Omental fat pad (tissue), 4 donors: ENCODE data around the gene SLC35E2B. TPM values are rescaled to one million over a fixed set of nuclear protein-coding genes. Genes with fewer than 3 reads are reported as not detected.

Experiments
- ATAC-seq: fragments of 150-250 bp; one replicate; pipeline ENCODE4 v1.9.1; 2016; ENCODE audit warnings: mild to moderate bottlenecking, moderate library complexity; ENCODE audit not compliant: low FRiP score
- DNase-seq: peaks from one replicate; pipeline ENCODE4 v3.0.0-alpha.2; 2019; ENCODE audit warnings: low spot score
- total RNA-seq, 4 donors: library from RNA; depleted of rRNA; stranded (reverse); fragments of >200 nt; gene quantifications; one replicate each; pipeline ENCODE4 v1.1.0, GENCODE V29; 2016
- TF ChIP-seq, protein P1 (sequence below), 3 donors: fragments of 450-650 bp; IDR thresholded peaks; one replicate each; pipeline ENCODE4 v1.5.1; 2016 to 2017; ENCODE audit warnings: antibody characterized with exemption in 3 of 3, mild to moderate bottlenecking in 3 of 3, moderate library complexity in 2 of 3

SLC35E2B gene
- total RNA-seq, 4 donors from 2014 or later: 22.1 to 52.9 (median 36.0) TPM

DNA sequence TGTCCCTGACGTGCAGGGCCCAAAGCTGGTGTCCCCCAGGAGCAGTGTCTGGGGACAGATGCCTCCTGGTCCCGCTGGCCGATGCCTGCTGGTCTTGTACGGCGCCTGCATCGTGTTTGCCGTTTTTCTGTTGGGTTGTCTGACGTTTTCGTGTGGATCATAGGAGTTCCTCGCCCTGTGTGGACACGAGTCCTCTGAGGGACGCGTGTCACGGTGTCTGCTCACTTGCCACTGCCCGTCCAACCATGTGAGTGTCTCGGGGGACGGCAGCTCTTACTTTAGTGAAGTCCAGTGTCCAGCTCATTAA lies 69.9 kb downstream of the SLC35E2B start:
- DNase-seq (no peak), ATAC-seq (no peak)
- TF ChIP-seq, protein P1, sequence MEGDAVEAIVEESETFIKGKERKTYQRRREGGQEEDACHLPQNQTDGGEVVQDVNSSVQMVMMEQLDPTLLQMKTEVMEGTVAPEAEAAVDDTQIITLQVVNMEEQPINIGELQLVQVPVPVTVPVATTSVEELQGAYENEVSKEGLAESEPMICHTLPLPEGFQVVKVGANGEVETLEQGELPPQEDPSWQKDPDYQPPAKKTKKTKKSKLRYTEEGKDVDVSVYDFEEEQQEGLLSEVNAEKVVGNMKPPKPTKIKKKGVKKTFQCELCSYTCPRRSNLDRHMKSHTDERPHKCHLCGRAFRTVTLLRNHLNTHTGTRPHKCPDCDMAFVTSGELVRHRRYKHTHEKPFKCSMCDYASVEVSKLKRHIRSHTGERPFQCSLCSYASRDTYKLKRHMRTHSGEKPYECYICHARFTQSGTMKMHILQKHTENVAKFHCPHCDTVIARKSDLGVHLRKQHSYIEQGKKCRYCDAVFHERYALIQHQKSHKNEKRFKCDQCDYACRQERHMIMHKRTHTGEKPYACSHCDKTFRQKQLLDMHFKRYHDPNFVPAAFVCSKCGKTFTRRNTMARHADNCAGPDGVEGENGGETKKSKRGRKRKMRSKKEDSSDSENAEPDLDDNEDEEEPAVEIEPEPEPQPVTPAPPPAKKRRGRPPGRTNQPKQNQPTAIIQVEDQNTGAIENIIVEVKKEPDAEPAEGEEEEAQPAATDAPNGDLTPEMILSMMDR (IDR thresholded peaks at IDR 0.05): no peak

DNA sequence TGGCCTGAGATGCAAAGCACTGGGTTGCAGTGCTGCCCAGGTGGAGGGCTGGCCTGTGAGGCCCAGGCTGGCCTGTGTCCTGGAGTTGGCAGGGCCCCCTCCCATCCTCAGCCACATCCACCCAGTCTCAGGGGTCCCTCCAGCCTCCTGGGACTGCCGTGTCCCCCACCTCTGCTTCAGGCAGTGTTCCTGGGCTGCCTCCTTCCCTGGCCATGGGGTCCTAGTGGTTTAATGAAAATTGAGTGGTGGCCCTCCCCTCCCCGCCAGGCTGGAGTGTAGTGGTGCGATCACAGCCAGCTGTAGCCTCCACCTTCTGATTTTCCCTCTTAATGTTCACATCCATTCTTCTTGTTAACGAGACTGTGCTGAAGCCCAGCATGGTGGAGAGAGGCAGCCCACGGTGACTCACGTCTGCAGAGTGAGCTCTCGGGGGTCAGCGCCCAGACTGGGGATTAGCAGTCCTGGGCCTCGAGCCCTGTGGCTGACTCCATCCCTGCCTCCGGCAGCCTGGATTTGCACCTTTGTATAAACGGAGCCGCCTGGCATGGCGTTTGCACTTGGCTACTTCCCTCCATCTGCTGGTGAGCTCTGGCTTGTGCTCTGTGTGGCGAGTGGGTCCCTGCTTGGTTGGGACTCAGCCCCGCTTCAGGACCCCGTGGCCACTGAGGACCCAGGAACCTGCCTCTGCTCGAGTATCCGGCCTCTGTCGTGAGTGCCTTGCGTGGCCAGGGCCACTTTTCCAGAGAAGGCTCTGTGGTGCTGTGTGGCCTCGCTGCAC lies 70.4 kb downstream of the SLC35E2B start:
- ATAC-seq: no peak
- DNase-seq: no peak
- TF ChIP-seq, protein P1 (IDR thresholded peaks at IDR 0.05): no peak

DNA sequence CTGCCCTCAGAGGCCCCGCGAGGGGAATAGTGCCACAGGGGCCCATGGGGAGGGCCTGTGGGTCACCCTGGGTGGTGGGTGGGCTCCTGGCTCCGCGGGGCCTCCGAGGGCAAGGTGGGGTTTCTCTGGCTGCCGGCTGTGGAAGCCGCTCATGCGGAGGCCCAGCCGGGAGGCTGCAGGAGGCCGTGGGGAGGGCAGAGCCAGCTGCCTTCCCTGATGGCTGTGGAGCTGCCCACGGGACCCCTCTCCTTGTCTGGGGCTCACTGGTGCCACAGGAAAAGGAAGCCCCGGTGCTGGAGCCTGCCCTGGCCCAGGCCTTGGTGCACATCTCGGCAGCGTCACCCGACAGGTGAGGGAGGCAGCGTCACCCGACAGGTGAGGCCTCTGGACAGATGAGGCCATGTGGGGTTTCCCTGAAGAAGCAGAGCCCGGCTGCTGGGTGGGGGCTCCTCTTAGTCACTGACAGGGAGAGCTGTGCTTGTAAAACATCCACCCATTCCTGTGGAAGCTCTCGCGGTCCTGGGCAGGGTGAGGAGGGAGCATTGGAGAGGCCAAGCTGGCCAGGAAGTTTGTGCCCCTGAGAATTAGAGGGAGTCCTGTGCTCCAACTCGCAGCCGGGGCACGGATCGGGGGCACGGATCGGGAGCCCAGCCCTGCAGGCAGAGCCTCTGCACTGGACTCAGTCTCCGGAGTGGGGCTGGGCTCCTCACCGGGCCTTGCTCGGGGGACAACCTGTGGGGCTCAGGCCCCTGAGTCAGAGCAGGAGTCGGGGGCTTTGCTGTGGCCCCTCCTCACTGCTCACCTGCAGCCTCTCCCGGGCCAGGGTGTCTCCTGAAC lies 71.2 kb downstream of the SLC35E2B start:
- TF ChIP-seq, protein P1 (IDR thresholded peaks at IDR 0.05): no peak
- no peak for DNase-seq
- no peak for ATAC-seq

DNA sequence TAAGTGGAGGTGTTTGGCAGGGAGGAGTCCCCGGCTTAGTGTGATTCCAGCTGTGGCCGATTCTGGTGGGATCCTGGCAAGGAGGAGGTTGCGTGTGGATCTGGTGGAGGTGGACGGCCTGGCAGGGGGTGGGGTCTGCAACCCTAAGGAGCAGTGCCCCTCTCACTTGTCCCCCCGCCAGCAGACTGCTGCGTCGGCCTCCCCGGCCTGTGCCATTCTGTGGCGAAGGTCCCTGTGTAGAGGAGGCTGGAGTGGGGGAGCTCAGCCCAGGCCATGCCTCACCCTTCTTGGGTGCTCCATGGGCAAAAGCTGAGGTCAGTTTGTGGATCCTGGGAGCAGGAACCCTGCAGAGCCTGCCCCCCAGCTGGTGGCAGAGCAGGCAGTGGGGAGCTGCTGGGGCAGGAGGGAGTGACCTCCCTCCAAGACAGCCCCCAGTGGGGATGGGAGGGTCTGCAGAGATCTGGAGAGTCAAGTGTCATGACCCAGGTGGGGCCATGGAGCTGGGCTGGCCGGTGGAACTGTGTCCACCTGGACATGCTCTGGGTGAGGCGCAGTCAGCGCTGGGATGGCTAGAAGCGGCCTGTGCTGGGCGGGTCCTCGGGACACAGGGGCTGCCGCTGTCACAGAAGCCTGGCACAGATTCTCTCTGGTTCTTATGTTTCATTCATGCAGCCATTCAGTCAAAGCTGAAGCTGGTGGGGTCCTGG lies 72.0 kb downstream of the SLC35E2B start:
- no peak for DNase-seq
- no peak for ATAC-seq
- TF ChIP-seq, protein P1 (IDR thresholded peaks at IDR 0.05): no peak

DNA sequence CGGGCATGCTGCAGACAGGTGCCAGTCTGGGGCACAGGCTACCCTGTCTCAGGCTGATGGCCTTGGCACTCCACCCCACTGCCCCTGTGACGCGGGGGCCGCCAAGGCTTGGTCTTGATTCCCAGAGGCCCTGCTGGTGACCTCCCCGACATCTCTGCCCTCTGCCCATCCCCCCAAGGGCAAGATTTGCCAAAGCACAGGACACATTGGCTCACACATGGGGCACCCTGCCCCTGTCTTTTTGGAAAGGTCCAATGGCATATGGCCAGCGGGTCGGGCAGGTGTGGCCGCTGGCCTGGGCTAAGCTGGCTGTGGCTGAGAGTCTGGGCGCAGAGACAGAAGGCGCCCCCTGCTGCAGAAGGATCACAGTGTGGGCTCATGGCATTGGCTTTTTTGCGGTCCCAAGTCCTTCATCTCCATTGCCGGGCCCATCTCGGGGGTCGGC lies 72.7 kb downstream of the SLC35E2B start:
- ATAC-seq (no peak), DNase-seq (no peak)

DNA sequence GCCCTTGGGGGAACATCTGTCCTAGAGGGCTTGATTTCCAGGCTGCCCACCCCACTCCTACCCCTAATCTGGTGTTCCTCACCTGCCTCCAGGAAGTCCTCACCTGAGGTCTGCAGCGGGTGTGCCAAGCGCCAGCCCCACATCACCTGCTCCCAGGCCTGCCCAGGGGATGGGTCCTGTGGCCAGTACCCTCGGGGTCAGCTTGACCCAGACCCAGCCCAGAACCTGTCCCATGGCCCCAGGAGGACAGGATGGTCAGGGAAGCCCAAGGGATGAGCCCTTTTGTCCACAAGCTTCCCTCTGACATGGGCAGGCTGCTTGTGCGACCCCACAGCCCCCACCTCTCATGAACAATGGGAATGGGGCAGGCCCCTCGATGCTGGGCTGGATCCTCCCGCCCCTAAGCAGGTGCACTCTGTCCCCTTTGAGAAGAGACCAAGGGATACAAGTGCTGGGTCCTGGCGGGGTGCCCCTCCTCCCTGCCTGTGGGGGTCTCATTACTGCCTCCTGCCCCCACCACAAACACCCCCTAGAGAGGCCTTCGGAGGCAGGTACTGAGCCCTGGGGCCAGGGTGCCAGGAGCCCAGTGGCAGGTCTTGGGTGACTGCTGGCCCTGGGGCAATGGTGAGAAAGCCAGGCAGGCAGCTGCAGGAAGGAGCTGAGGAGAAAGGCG lies 74.1 kb downstream of the SLC35E2B start:
- DNase-seq (no peak), ATAC-seq (no peak)
- TF ChIP-seq, protein P1 (IDR thresholded peaks at IDR 0.05): no peak

More for the DNA sequence above, 72.7 kb downstream of the SLC35E2B start:
- TF ChIP-seq, protein P1 (IDR thresholded peaks at IDR 0.05): no peak
